HepG2 (cell line): ENCODE measurements around the gene PTCD3. TPM values are rescaled to one million over a fixed set of nuclear protein-coding genes. Genes with fewer than 3 reads are reported as not detected.

Source experiments
- EZH2 ChIP-seq: conservative IDR thresholded peaks from 2 replicates; pipeline ENCODE4 v1.6.1; 2012; ENCODE audit warnings: mild to moderate bottlenecking, low read depth, low read length, moderate library complexity
- FOXC1 ChIP-seq: sonication (generic); formaldehyde crosslinking; IDR thresholded peaks from 2 replicates; pipeline ENCODE4 v1.8.0; 2022; ENCODE audit warnings: mild to moderate bottlenecking, missing genetic modification reagents, borderline replicate concordance
- IRF2 ChIP-seq: IDR thresholded peaks from 2 replicates; pipeline ENCODE4 v1.6.1; 2018; ENCODE audit warnings: missing genetic modification reagents, missing compliant biosample characterization
- KDM1A ChIP-seq: IDR thresholded peaks from 2 replicates; pipeline ENCODE4 v1.6.1; 2016; ENCODE audit warnings: missing compliant biosample characterization
- MTA3 ChIP-seq: sonication (generic); formaldehyde crosslinking; IDR thresholded peaks from 2 replicates; pipeline ENCODE4 v1.4.0; 2020; ENCODE audit warnings: missing genetic modification reagents
- SKI ChIP-seq: fragments of 450-650 bp; IDR thresholded peaks from one replicate; pipeline ENCODE4 v1.6.1; 2018; ENCODE audit warnings: mild to moderate bottlenecking; ENCODE audit not compliant: partially characterized antibody
- TBX2 ChIP-seq: sonication (generic); formaldehyde crosslinking; IDR thresholded peaks from 2 replicates; pipeline ENCODE4 v1.5.0; 2020; ENCODE audit warnings: missing genetic modification reagents, mild to moderate bottlenecking, borderline replicate concordance
- TRIM24 ChIP-seq: sonication (generic); formaldehyde crosslinking; IDR thresholded peaks from 2 replicates; pipeline ENCODE4 v1.8.0; 2022; ENCODE audit warnings: mild to moderate bottlenecking, missing genetic modification reagents
- ZNF232 ChIP-seq: sonication (generic); formaldehyde crosslinking; IDR thresholded peaks from 2 replicates; pipeline ENCODE4 v1.4.0; 2020; ENCODE audit warnings: missing genetic modification reagents, borderline replicate concordance
- ZNF598 ChIP-seq: sonication (generic); formaldehyde crosslinking; IDR thresholded peaks from 2 replicates; pipeline ENCODE4 v1.5.1; 2020; ENCODE audit warnings: mild to moderate bottlenecking, missing genetic modification reagents, borderline replicate concordance
- polyA plus RNA-seq, 8 experiments: library from polyadenylated mRNA; depleted of rRNA in 3 of 8; stranded (reverse) in 7 of 8; unstranded in 1 of 8; fragments of >200 nt; fragmentation: Illumina TruSeq in 4 of 8; extraction: Trizol in 4 of 8; gene quantifications; 2 replicates each; pipeline versions ENCODE4 v1.2.1 to v1.2.3, GENCODE V29; 2011 to 2016; ENCODE audit warnings: low read depth in 4 of 8, missing spikeins in 1 of 8, mixed read lengths in 1 of 8; ENCODE audit not compliant: insufficient read depth in 1 of 8
- total RNA-seq, 5 experiments: library from RNA; depleted of rRNA; stranded (reverse); fragments of >200 nt; fragmentation: Illumina TruSeq; extraction: Trizol; gene quantifications; 2 replicates each; pipeline ENCODE4 v1.2.3, GENCODE V29; 2016; ENCODE audit warnings: low read depth in 1 of 5
- TF ChIP-seq, protein P1 (sequence below): IDR thresholded peaks from 2 replicates; pipeline ENCODE4 v1.6.1; 2016
- TF ChIP-seq, protein P2 (sequence below): sonication (generic); formaldehyde crosslinking; IDR thresholded peaks from 2 replicates; pipeline ENCODE4 v1.4.0; 2020; ENCODE audit warnings: missing genetic modification reagents
- TF ChIP-seq, protein P3 (sequence below): sonication (generic); formaldehyde crosslinking; IDR thresholded peaks from 2 replicates; pipeline ENCODE4 v1.4.0; 2020; ENCODE audit warnings: missing genetic modification reagents, borderline replicate concordance
- TF ChIP-seq, protein P4 (sequence below): sonication (generic); formaldehyde crosslinking; IDR thresholded peaks from 2 replicates; pipeline ENCODE4 v1.5.1; 2020; ENCODE audit warnings: mild to moderate bottlenecking, missing genetic modification reagents, moderate library complexity
- TF ChIP-seq, protein P5 (sequence below): sonication (generic); formaldehyde crosslinking; IDR thresholded peaks from 2 replicates; pipeline ENCODE4 v1.4.0; 2020; ENCODE audit warnings: mild to moderate bottlenecking, missing genetic modification reagents

The PTCD3 gene
- total and polyA plus RNA-seq, 2 of the 13 experiments (the other 11 are each of a cell fraction or from before 2014, with no cell fraction given), result 124 to 309 TPM

DNA sequence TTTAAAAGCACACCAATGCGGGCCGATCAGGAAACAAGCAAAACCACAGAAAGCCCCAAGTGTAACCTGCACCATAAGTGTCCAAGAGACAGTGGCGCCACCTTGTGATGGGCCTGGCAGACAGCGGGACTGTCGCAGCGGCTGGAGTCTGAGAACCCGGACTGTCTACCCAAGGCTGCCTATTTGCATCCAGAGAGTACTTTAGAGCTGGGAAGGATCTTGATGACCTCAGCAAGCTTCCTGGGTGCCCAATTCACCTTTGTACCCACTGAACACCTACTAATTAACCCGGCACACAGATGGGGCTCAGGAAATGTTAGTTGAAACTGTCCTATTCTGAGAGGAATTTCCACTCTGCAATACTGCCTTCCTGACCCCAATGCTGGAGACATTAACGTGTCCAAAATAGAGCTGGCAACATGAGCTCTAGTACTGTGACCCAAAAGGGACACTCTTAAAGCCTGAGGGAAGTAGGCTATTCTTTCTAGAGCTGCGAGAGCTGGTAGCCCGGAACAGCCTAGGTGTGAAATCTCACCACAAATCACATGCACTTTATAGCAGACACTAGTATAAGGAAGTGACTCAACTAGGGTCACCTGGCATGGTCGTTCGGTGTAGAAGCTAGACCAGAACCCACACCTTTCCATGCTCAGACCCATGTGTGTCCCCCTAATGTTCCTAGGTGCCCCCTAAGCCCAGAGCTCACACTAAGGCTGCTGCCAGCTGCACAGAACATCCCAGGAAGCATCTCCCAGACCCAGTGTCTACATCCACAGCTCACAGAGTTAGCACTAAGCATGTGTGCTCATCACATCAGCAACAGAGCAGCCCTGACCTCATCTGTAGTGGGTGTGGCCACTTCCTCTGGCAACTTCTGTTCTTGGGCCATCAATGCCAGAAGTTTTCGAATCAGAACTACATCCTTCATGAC is 25.8 kb upstream of the PTCD3 start (continued):
- TF ChIP-seq IRF2 (CRISPR knock-in tag), result no peak
- no peak for TF ChIP-seq EZH2
- TF ChIP-seq, protein P1, sequence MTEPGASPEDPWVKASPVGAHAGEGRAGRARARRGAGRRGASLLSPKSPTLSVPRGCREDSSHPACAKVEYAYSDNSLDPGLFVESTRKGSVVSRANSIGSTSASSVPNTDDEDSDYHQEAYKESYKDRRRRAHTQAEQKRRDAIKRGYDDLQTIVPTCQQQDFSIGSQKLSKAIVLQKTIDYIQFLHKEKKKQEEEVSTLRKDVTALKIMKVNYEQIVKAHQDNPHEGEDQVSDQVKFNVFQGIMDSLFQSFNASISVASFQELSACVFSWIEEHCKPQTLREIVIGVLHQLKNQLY (CRISPR knock-in tag), result no peak
- no peak for TF ChIP-seq TRIM24 (CRISPR knock-in tag)
- TF ChIP-seq FOXC1 (CRISPR knock-in tag), result 0 out of 2 replicates have a peak, but pooled peaks have one; percentile 41
- TF ChIP-seq, protein P2, sequence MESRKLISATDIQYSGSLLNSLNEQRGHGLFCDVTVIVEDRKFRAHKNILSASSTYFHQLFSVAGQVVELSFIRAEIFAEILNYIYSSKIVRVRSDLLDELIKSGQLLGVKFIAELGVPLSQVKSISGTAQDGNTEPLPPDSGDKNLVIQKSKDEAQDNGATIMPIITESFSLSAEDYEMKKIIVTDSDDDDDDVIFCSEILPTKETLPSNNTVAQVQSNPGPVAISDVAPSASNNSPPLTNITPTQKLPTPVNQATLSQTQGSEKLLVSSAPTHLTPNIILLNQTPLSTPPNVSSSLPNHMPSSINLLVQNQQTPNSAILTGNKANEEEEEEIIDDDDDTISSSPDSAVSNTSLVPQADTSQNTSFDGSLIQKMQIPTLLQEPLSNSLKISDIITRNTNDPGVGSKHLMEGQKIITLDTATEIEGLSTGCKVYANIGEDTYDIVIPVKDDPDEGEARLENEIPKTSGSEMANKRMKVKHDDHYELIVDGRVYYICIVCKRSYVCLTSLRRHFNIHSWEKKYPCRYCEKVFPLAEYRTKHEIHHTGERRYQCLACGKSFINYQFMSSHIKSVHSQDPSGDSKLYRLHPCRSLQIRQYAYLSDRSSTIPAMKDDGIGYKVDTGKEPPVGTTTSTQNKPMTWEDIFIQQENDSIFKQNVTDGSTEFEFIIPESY (CRISPR knock-in tag), result peak; percentile 99
- TF ChIP-seq SKI, result peak; percentile 59
- no peak for TF ChIP-seq KDM1A (CRISPR knock-in tag)
- TF ChIP-seq, protein P3, sequence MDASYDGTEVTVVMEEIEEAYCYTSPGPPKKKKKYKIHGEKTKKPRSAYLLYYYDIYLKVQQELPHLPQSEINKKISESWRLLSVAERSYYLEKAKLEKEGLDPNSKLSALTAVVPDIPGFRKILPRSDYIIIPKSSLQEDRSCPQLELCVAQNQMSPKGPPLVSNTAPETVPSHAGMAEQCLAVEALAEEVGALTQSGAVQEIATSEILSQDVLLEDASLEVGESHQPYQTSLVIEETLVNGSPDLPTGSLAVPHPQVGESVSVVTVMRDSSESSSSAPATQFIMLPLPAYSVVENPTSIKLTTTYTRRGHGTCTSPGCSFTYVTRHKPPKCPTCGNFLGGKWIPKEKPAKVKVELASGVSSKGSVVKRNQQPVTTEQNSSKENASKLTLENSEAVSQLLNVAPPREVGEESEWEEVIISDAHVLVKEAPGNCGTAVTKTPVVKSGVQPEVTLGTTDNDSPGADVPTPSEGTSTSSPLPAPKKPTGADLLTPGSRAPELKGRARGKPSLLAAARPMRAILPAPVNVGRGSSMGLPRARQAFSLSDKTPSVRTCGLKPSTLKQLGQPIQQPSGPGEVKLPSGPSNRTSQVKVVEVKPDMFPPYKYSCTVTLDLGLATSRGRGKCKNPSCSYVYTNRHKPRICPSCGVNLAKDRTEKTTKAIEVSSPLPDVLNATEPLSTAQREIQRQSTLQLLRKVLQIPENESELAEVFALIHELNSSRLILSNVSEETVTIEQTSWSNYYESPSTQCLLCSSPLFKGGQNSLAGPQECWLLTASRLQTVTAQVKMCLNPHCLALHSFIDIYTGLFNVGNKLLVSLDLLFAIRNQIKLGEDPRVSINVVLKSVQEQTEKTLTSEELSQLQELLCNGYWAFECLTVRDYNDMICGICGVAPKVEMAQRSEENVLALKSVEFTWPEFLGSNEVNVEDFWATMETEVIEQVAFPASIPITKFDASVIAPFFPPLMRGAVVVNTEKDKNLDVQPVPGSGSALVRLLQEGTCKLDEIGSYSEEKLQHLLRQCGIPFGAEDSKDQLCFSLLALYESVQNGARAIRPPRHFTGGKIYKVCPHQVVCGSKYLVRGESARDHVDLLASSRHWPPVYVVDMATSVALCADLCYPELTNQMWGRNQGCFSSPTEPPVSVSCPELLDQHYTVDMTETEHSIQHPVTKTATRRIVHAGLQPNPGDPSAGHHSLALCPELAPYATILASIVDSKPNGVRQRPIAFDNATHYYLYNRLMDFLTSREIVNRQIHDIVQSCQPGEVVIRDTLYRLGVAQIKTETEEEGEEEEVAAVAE (CRISPR knock-in tag), result no peak
- TF ChIP-seq, protein P4, sequence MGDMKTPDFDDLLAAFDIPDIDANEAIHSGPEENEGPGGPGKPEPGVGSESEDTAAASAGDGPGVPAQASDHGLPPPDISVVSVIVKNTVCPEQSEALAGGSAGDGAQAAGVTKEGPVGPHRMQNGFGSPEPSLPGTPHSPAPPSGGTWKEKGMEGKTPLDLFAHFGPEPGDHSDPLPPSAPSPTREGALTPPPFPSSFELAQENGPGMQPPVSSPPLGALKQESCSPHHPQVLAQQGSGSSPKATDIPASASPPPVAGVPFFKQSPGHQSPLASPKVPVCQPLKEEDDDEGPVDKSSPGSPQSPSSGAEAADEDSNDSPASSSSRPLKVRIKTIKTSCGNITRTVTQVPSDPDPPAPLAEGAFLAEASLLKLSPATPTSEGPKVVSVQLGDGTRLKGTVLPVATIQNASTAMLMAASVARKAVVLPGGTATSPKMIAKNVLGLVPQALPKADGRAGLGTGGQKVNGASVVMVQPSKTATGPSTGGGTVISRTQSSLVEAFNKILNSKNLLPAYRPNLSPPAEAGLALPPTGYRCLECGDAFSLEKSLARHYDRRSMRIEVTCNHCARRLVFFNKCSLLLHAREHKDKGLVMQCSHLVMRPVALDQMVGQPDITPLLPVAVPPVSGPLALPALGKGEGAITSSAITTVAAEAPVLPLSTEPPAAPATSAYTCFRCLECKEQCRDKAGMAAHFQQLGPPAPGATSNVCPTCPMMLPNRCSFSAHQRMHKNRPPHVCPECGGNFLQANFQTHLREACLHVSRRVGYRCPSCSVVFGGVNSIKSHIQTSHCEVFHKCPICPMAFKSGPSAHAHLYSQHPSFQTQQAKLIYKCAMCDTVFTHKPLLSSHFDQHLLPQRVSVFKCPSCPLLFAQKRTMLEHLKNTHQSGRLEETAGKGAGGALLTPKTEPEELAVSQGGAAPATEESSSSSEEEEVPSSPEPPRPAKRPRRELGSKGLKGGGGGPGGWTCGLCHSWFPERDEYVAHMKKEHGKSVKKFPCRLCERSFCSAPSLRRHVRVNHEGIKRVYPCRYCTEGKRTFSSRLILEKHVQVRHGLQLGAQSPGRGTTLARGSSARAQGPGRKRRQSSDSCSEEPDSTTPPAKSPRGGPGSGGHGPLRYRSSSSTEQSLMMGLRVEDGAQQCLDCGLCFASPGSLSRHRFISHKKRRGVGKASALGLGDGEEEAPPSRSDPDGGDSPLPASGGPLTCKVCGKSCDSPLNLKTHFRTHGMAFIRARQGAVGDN (CRISPR knock-in tag), result no peak
- TF ChIP-seq, protein P5, sequence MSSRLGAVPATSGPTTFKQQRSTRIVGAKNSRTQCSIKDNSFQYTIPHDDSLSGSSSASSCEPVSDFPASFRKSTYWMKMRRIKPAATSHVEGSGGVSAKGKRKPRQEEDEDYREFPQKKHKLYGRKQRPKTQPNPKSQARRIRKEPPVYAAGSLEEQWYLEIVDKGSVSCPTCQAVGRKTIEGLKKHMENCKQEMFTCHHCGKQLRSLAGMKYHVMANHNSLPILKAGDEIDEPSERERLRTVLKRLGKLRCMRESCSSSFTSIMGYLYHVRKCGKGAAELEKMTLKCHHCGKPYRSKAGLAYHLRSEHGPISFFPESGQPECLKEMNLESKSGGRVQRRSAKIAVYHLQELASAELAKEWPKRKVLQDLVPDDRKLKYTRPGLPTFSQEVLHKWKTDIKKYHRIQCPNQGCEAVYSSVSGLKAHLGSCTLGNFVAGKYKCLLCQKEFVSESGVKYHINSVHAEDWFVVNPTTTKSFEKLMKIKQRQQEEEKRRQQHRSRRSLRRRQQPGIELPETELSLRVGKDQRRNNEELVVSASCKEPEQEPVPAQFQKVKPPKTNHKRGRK (CRISPR knock-in tag), result no peak
- peak; percentile 42; the same call in 1 of the 2 replicates for TF ChIP-seq TBX2 (CRISPR knock-in tag)
- peak; percentile 50; the same call in 1 of the 2 replicates for TF ChIP-seq ZNF232 (CRISPR knock-in tag)
- TF ChIP-seq MTA3 (CRISPR knock-in tag), result no peak
- no peak; the same call in 1 of the 2 replicates for TF ChIP-seq ZNF598 (CRISPR knock-in tag)
